ENCODE measurements around the gene SEZ6.

SEZ6 gene

DNA sequence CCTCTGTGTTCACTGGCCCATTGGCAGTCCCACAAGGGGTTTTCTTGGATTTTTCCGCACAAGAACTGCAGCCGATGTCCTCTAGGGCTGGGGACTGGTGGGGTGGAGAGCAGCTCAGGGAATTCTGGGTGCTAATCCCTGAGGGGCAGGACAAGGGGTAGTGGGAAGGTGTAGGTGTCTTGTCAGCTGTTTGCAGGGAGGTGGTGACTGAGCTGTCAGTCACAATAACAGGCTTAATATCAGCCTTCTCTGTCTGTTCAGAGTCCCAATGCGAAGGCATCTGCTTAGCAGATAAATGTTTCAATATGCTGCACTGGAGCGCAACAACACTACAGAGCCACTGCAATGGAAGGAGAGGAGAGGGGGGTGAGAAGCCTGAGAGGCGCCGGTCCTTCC lies 92.9 kb downstream of the SEZ6 start:
- intact Hi-C loops (cut with DNase I): loop anchor here (5.0 kb wide), 1 partner anchor 186 kb away; the partner anchor contains the start of genes NEK8 and TLCD1
- no peak for DNase-seq

DNA sequence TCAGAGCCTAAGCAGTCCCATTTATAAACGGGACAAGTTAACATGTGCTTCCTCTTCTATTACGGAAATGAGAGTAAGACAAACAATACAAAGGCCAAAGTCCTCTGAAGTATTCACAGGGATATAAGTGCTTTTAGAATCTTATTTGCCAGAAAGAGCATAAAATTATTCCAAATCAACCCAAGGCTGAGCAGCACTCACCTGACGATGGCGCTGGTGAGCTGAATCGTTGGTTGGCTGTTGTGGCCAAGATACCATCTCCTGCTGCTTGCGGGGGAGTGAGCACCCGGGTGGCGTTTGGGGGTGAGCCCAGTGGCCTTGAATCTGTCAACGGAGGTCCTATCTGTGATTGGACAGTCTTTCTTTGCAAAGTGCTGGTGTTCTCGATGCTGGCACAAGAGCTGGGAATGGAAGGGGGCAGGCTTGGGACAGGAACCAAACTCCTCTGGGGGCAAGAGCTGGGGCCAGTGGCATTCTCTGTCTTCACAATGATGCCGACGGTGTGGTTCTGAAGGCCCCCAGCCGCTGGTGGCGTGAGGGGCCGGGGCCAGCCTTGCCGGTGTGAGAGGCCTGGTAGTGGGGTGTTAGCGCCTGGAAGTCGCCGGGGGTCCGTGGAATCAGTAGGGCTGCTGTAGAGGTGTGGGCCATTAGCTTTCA lies 93.4 kb downstream of the SEZ6 start:
- no peak for DNase-seq
- intact Hi-C loops (cut with DNase I): loop anchor here (5.0 kb wide), 1 partner anchor 185 kb away; the partner anchor contains the start of genes NEK8 and TLCD1

DNA sequence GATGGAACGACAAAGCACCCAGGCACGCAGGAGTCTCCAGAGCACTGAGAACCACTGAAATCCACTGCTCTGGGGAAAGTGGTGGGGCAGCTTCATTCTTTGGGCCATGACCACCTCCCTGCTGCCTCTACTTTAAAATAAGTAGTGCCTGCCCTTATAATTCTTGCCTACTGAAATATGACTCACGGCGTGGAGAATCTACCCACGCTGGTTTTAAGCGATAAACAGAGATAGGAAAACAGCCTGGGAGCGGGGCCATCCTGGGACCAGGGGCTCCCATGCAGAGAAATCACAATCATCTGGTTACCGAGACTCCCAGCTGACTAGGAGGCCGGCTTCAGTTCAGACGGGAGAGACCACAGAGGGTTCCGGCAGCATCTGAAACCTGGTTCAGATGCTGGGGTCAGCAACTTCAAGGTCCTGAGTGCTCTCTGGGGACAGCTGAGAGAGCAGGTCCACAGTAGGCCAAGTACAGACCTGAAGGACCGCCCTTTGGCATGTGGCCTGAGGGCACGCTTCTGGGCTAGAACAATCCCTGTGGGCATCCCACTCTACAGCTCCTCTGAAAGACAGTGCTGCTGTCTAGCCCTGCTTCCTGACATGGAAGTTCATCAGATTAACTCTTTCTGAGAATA lies 94.3 kb downstream of the SEZ6 start:
- intact Hi-C loops (cut with DNase I): loop anchor here (5.0 kb wide), 1 partner anchor 184 kb away; the partner anchor contains the start of genes NEK8 and TLCD1
- DNase-seq: no peak

DNA sequence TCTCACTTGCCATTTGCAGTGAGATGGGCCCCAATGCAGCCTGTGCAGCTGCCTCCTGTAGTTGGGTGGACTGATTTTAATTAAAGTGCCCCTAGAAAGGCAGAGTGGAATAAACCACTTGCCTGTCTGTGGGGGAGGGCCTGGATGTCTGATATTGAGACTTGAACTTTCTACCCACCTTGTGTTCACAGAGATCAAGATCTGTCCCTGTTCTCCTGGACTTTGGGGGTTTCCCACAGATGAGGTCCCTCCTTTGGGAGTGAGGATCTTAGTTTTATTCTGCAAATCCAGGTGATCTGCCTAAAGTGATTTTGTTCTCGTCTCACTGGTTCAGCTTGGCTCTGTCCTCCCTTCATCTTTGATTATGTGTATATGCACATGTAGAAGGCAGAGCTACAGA lies 95.3 kb downstream of the SEZ6 start:
- no peak for DNase-seq

DNA sequence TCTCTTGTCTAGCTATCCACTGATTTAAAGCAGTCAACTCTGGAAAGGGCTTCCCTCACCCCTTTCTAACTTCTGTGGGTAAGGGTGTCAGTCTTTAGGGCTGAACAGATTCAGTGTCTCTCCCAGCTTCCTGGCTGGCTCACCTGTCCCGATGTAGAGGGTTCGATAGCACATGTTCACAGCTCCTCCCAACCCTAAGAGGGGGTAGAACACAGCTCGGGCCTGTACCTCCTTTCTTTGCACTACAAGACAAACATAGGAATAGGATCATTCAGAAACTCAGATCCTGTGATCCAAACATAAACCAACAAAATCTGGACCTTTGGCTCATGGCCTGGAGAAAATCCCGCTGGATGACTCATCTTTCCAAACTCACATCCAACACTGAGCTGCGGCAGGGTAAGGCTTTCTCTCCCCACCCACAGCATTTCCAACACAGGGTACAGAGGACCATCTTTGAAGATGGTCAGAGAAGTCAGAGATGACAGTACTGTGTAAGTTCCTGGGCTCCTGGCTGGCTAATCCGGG lies 97.1 kb downstream of the SEZ6 start:
- DNase-seq: peak in 2 of 10 donors; percentile 34 to 41
- intact Hi-C loops (cut with DNase I): no loop called here

More for the DNA sequence above, 95.3 kb downstream of the SEZ6 start:
- intact Hi-C loops (cut with DNase I): loop anchor here (5.0 kb wide), 1 partner anchor 183 kb away; the partner anchor contains the start of genes NEK8 and TLCD1

DNA sequence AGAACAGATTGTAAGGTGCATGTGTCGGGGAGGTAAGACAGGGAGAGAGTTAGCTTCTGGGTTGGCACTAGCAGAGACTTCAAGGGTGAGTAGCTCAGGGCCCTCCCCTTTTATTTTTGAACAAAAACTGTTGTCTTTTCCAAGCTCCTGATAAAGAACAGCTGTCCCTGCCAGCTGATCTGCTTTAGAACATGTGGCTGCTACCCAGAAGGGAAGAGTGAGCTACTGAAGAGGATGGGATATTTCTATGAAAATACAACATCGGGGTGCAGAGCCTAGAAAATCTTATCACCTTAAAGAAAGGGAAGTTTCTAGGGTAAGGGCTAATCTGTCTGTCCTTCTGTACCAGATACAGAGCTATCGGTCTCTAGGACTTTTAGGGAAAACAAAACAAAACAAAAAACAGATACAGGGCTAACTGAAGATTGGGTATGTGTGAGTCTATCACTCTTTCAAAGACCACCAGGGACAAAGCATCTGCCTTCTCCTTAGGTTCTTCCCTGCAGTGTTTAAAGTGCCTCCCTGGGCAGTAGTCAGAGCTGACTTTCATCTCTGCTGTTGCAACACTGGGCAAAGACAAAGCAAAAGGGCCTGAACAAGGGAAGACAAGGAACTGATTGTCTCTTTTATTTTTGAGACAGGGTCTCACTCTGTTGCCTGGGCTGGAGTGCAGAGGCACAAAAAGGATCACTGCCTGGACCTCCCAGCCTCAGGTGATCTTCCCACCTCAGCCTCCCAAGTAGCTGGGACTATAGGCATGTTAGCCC lies 97.9 kb downstream of the SEZ6 start:
- intact Hi-C loops (cut with DNase I): no loop called here

DNA sequence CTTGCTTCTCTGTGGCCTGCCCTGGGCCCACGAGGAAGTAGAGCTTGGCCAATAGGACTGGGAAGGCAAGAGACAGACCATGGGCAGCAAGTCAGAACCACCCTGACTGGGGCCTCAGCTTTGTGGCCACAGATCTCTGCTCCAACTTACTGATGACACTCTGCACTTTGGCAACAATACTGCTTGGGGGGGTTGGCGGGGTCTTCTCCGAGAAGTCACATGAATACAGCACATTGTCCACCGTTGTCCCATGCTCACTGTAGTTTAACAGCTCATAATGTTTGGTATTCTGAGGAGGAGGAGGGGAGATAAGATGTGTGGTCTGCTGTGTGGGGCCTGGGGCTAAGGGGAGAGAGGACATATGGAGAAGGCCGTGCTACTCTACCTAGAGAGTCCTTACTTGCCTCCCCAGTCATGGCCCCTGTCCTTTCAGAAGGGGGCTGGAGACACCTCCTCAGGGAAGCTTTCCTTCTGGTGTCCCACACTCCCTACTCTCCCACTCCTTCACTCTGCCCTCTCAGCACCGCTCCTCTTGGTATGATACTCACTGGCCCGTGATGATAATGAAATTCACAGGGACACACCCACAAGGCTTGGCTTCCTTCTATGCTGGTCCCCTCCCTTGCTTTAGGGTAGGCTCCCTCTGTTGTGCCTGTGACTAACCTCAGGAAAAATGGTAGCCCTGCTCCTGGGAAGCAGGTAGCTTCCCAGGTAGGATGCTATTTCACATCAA lies 99.0 kb downstream of the SEZ6 start:
- intact Hi-C loops (cut with DNase I): no loop called here
- no peak for DNase-seq

More for the DNA sequence above, 97.9 kb downstream of the SEZ6 start:
- DNase-seq: no peak

DNA sequence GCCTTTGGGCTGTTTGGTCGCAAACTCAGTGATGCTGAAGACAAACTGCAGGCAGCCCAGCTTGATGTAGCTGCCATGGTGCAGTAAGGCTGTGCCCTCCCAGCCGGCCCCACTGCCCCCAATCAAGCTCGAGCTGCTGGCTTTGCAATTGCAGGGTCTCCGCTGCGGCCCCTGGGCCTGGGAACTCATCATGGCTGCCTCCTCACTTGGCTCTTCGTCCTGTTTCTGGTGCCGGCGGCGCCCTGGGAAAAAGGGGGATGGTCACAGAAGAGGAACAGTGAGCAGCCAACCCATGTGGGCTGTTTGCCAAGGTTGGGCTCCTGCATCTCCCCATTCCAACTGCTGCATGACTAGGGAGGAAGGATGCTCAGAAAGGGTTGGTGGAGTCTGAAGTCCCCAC lies 99.6 kb downstream of the SEZ6 start:
- intact Hi-C loops (cut with DNase I): no loop called here
- peak in 1 of 10 donors; percentile 35 for DNase-seq
